Neutrophil (primary cell): Measurements from ENCODE around the gene TSPAN5.
"Not testable (repeated sequence)": the region's sequence is repeated elsewhere in the genome, so short reads cannot be mapped to it uniquely, and the experiment has no call there.

Source experiments
- H3K27ac ChIP-seq: fragments of 200-600 bp; sonication (generic); 2 replicates; pipeline ENCODE4 v1.5.1; 2016; ENCODE audit warnings: mild to moderate bottlenecking, moderate library complexity
- H3K27me3 ChIP-seq: fragments of 200-600 bp; sonication (generic); 2 replicates; pipeline ENCODE4 v1.6.0; 2016; ENCODE audit warnings: mild to moderate bottlenecking
- H3K36me3 ChIP-seq: fragments of 200-600 bp; sonication (generic); 2 replicates; pipeline ENCODE4 v1.5.1; 2017
- H3K4me1 ChIP-seq, 2 experiments: fragments of 200-600 bp in 1 of 2; sonication (generic) in 1 of 2; 1 replicate in 1 of 2; 2 replicates in 1 of 2; pipeline versions ENCODE4 v1.5.1 to v1.6.1; 2013 to 2016; ENCODE audit warnings: low read depth in 1 of 2, low read length in 1 of 2, mild to moderate bottlenecking in 1 of 2, moderate library complexity in 1 of 2; ENCODE audit not compliant: control insufficient read depth in 1 of 2, insufficient read depth in 1 of 2
- H3K4me3 ChIP-seq, 2 experiments: fragments of 200-600 bp in 1 of 2; sonication (generic) in 1 of 2; 1 replicate in 1 of 2; 2 replicates in 1 of 2; pipeline ENCODE4 v1.5.1; 2013 to 2016; ENCODE audit warnings: low read depth in 1 of 2, low read length in 1 of 2, mild to moderate bottlenecking in 1 of 2, moderate library complexity in 1 of 2
- H3K9me3 ChIP-seq: fragments of 200-600 bp; sonication (generic); 2 replicates; pipeline ENCODE4 v1.5.1; 2016
- CTCF ChIP-seq: fragments of 200-600 bp; sonication (generic); IDR thresholded peaks from 2 replicates; pipeline ENCODE4 v1.5.1; 2016; ENCODE audit warnings: antibody characterized with exemption

Gene TSPAN5

GRCh38 chr4:98480535-98480934 is 177.9 kb downstream of the TSPAN5 start:
- H3K36me3 ChIP-seq = no peaks in the 10 kb centered on the region
- no peaks in the 10 kb centered on the region for H3K4me1 ChIP-seq
- no peak overlapping the region for H3K4me3 ChIP-seq
- no peaks in the 10 kb centered on the region for H3K27me3 ChIP-seq
- no peak overlapping the region for H3K27ac ChIP-seq
- no peak for TF ChIP-seq CTCF
- no peaks in the 10 kb centered on the region for H3K9me3 ChIP-seq

- H3K36me3 ChIP-seq, H3K27me3 ChIP-seq, H3K4me3 ChIP-seq, H3K4me1 ChIP-seq, H3K27ac ChIP-seq, H3K9me3 ChIP-seq: not testable (repeated sequence)
Observed at GRCh38 chr4:98479590-98479989, 178.8 kb downstream of the TSPAN5 start.

GRCh38 chr4:98476891-98477290 is 181.5 kb downstream of the TSPAN5 start:
- Histone ChIP-seq H3K27me3 (no peaks in the 10 kb centered on the region), H3K4me1 (no peaks in the 10 kb centered on the region), H3K36me3 (no peaks in the 10 kb centered on the region), H3K4me3 (no peak overlapping the region), H3K27ac (no peak overlapping the region), H3K9me3 (no peaks in the 10 kb centered on the region)
- TF ChIP-seq CTCF = no peak

- no peaks in the 10 kb centered on the region for H3K4me1 ChIP-seq
- no peaks in the 10 kb centered on the region for H3K27me3 ChIP-seq
- TF ChIP-seq CTCF = no peak
- H3K4me3 ChIP-seq = no peak overlapping the region
- no peaks in the 10 kb centered on the region for H3K36me3 ChIP-seq
- H3K27ac ChIP-seq = no peak overlapping the region
- H3K9me3 ChIP-seq = no peaks in the 10 kb centered on the region
Observed at GRCh38 chr4:98474408-98474844, 184.0 kb downstream of the TSPAN5 start.

- no peak for TF ChIP-seq CTCF
- Histone ChIP-seq H3K4me3 (no peak overlapping the region), H3K9me3 (no peaks in the 10 kb centered on the region), H3K27me3 (peaks cover 8% of the 10 kb centered on the region), H3K27ac (no peak overlapping the region), H3K4me1 (no peaks in the 10 kb centered on the region), H3K36me3 (no peaks in the 10 kb centered on the region)
Observed at GRCh38 chr4:98473046-98473445, 185.4 kb downstream of the TSPAN5 start.

GRCh38 chr4:98470831-98471230 is 187.6 kb downstream of the TSPAN5 start:
- Histone ChIP-seq H3K4me3 (no peak overlapping the region), H3K9me3 (no peaks in the 10 kb centered on the region), H3K36me3 (no peaks in the 10 kb centered on the region), H3K27me3 (peaks cover 13% of the 10 kb centered on the region), H3K4me1 (no peaks in the 10 kb centered on the region), H3K27ac (no peak overlapping the region)
- TF ChIP-seq CTCF = no peak
